LHCN-M2 (cell line): Measurements from ENCODE around the gene FAAP24. TPM values are rescaled to one million over a fixed set of nuclear protein-coding genes. Genes with fewer than 3 reads are reported as not detected.
"Not testable (repeated sequence)": the region's sequence is repeated elsewhere in the genome, so short reads cannot be mapped to it uniquely, and the experiment has no call there.

Experiments used
- DNase-seq: peaks from one replicate; pipeline ENCODE4 v3.0.0-alpha.2; 2012; ENCODE audit warnings: low read depth
- polyA plus RNA-seq: library from polyadenylated mRNA; unstranded; fragments of >200 nt; gene quantifications from one replicate; pipeline ENCODE4 v1.2.1, GENCODE V29; 2012; ENCODE audit warnings: missing spikeins
- total RNA-seq: library from RNA; depleted of rRNA; stranded (reverse); fragments of >200 nt; gene quantifications from 2 replicates; pipeline ENCODE4 v1.2.3, GENCODE V29; 2014; rRNA removed

FAAP24 gene, protein sequence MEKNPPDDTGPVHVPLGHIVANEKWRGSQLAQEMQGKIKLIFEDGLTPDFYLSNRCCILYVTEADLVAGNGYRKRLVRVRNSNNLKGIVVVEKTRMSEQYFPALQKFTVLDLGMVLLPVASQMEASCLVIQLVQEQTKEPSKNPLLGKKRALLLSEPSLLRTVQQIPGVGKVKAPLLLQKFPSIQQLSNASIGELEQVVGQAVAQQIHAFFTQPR
- 7.1 and 8.7 TPM in 2 replicates for total RNA-seq
- 4.1 TPM for polyA plus RNA-seq

DNA sequence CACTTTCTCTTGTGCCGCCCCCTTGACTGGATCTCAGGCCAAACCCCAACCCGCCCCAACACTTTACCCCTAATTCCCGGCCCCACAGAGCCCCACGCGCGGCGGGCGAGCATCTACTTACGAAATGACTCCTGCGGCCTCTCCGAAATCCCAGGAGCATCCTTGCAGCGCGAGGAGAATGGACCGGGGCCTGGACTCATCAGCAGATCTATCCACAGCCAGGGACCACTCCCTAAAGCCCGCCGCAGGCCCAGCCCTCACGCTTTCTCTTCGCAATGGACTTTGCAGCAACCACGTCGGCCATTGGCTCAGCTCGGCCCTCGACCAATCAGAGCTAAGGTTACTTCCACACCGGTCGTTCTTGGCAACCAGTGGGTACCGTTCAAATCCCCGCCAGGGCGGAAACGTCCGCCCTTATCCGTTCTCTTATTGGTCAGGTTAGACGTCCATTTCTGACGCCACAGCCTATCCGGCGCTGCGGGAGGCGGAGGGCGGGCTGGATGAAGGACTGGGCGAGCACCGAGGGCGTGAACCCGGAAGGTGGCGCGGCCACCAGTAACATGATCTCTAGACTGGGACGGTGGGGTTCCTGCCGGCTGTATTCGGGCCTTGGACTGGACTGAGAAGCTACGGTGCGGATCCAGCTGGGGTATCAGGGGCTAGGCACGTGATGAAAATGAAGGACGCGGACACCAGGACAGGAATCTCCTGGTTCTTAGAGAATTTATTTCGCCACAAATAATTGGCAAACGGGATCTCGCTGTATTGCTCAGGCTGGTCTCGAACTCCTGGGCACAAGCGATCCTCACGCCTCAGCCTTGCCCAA, at the start of gene FAAP24, which contains the start of gene CEP89:
Gene FAAP24 (plus strand): TSS at position 528 of the 826 bp plus-strand sequence. CDS start 955 bp downstream, outside the sequence.
Gene CEP89 (minus strand): TSS at position 244 of the 826 bp plus-strand sequence. CDS start 84 bp downstream, at position 160.
- peak; percentile 99 for DNase-seq

DNA sequence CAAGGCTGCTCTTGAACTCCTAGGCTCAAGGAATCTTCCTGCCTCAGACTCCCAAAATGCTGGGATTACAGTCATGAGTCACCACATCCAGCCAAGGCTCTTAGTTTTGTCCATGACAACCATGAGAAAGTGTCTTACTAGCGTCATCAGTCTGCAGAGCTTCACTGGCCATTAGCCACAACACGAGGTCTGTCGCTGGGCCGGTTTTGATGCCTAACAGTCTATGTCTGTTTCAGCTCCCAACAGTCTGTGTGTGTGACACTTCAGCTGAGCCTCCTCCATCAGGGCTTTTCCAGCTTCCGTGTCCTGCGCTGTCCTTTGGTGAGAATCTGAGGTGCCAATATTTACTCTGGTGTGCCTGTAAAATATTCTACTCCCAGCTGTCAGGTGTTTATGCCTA, 47.8 kb upstream of the FAAP24 start:
- DNase-seq: no peak

DNA sequence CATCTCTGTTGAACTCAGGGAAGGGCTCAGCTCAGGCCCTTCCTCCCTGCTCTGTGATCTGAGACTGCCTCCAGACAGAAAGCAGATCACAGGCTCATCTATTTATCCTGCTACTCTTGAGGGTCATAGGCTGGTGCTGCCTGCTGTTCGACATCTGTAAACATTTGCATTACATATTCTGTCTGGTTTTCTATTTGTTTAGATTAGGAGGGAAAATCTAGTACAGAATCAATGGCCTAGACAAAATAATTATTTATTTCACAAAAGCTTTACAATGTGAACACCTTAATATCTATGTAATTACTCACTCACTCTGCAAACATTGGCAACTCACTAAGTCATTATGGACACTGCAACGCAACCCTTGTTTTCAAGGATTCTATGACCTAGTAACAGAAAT, 43.2 kb upstream of the FAAP24 start:
- DNase-seq: no peak

DNA sequence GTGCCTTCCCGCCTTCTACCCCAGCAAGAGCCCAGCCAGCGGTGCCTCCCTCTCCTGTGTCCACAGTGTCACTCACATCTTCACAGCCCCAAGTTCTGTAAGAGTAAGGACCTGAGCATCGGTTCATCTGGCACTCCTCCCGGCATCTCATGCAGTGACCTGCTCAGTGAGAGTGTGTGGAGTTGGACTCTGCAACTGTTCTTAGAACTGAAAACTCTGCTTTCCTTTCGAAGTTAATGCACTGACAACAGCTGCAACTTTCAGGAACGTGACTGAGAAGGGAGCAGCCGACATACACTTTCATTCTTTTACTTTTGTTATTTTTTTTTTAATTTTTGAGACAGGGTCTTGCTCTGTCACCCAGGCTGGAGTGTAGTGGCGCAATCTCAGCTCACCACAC, 41.5 kb upstream of the FAAP24 start:
- DNase-seq: no peak

DNA sequence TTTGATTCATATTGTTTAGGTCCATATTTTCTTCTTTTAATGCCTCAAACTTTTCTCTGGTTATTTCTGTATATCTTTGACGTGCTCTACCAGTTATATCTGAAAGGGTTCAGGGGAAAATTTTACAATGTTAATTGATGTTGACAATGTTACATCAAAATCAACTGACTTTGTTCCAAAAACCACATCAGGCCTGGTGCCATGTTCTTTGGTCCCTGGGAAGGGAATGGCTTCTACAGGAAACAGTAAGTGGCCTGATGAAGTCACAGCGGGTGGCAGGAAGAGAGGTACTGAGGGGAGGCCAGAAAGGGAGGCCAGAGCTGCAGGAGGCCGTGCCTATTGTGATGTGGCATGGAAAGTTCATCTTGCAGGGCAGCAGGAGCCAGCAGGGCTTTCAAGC, 38.5 kb upstream of the FAAP24 start:
- no peak for DNase-seq

DNA sequence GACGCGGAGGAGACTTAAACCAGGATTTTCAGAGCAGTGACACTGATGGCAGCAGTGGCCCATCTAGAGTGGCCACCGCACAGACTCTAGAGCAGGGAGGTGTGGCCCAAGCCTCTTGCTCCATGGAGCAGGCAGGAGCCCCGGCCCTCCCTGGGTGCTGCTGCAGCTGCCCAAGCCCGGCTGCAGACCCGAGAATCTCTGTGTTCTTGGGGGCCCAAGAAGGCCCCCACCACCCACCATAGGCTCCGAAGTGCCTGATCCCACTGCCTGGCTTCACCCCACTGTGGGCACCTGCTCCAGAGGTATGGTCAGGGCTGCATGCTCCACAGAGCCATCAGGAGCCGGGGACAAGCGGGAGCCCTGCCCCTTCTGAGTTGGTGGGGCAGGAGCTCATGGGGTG, 36.4 kb upstream of the FAAP24 start:
- DNase-seq: no peak

DNA sequence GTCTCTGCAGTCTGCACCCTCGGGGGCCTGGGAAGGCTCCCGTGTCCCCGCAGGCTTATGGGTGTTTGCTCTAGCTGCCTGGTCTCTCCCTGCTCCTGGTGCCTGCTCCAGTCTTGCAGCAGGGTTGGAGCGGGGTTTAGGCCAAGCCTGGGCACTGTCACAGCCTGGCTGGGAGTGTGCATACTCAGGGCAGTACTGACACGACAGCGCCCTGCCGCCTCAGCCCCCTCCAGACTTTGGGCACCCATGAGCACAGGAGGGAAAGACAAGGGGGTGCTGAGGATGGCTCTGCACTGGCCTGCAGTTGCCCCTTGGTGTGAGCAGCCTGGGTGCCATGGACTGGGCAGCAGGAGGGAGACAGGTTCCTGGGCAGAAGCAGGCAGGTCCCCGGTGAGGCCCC, 36.0 kb upstream of the FAAP24 start:
- no peak for DNase-seq

DNA sequence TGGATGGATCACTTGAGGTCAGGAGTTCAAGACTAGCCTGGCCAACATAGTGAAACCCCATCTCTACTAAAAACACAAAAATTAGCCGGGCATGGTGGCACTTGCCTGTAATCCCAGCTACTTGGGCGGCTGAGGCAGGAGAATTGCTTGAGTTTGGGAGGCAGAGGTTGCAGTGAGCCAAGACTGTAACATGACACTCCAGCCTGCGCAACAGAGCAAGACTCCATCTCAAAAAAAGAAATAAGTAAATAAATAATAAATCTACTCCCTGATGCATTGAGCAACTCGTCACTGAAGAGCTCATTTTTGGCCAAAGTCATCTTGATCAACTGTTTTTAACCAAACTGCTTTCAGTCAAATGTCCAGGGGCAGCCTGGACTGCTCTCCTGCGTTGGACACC, 30.8 kb upstream of the FAAP24 start:
- not testable (repeated sequence) for DNase-seq

DNA sequence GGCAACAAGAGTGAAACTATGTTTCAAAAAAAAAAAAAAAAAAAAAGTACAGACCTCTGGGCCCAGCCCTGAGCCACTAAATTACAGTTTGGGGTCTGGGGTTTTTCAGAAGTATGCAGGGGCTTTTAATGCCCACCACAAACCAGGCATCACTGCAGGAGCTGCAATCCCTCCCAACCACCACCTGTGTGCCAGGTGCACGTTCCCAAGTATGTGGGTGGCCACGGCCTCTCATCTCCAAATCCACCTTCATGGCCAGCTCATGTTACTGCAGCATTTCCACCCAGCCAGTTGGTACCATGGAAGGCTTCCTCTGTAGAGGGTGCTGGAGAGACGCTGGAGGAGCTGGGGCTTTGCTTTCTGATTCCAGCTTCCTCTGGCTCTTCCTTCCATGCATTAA, 26.8 kb upstream of the FAAP24 start:
- no peak for DNase-seq

DNA sequence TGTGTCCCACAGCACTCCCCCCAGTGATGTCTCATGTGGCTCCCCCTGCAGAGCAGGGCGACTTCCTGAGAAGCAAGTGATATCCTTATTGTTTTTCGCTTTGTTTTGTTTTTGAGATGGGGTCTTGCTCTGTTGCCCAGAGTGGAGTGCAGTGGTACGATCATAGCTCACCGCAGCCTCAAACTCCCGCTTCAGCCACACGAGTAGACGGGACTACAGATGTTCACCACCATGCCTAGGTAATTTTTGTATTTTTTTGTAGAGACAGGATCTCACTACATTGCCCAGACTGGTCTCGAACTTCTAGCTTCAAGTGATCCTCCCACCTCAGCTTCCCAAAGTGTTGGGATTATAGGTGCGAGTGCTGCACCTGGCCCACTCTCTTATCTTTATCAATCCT, 5.3 kb upstream of the FAAP24 start:
- no peak for DNase-seq

DNA sequence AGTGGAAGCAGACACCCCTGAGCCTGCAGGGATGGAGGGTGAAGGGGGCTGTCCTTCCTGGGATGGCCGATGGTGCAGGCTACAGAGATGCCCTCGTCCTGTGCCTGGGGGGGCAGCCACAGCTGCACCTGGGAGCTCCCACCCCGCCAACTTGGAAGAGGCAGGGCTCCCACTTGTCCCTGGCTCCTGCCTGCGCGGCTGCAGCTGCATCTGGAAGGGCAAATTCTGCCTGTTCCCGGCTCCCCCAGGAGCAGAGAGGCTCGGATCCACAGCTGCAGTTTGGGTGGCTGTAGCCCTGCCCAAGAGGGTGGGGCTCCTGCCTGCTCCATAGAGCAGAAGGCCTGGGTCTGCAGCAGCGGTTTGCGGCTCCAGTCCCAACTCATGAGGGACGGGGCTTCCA, 2.5 kb upstream of the FAAP24 start:
- no peak for DNase-seq

DNA sequence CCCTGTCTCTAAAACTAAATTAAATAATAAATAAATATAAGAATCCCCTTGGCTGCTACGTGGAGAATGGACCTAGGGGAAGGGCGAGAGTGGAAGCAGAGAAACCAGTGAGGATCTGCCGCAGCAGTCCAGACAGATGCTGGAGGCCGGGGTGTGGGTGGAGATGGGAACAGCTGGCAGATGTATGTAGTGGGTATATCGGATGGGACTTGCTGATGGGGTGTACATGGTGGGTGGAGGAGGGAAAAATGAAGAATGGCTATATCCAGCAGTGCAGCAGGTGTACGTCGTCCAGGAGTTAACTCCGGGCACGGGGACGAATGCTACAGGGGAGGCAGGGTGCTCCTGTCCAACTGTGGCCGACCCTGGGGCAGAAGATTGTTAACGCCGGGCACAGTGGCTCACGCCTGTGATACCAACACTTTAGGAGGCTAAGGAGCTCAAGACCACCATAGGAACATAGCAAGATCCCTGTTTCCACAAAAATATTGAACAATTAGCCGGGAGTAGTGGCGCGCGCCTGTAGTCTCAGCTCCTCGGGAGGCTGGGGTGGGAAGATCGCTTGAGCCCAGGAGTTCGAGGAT, 938 bp upstream of the FAAP24 start:
- DNase-seq: no peak

DNA sequence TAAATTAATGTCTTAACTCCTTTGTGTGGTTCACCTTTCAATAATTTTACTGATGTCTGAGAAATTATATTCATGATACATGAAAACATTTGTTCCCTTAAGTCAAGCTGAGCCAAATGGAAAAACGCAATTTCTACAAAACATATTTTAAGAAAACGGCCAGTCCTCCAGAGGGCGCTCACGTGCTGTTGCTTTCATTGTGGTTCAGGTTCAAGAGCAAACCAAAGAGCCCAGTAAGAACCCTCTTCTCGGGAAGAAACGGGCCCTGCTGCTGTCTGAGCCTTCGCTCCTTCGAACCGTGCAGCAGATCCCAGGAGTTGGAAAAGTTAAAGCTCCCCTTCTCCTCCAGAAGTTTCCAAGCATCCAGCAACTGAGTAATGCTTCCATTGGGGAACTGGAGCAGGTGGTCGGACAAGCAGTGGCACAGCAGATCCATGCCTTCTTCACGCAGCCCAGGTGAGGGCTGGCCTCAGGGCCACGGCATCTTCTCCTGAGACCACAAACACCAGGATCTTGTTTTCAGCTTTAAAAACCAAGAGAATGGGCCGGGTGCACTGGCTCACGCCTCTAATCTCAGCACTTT, 4.3 kb downstream of the FAAP24 start:
- peak; percentile 50 for DNase-seq

DNA sequence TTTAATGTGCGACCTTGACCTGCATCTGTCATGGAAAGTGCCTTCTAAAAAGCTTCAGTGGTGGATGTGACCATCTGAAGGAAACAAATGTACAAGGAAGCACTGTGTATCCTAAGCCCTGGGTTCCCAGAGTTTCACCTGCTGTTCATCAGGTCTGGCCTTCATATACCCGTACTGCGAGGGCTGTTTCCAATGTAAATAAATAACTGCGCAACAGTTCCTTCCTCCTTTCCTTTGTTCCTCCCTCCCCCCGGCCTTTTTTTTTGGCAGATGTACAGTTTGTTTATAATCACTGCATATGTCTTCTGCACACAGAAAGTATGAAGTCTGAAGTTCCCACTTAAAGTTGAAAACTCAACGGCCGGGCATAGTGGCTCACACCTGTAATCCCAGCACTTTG, 5.2 kb downstream of the FAAP24 start:
- DNase-seq: no peak

DNA sequence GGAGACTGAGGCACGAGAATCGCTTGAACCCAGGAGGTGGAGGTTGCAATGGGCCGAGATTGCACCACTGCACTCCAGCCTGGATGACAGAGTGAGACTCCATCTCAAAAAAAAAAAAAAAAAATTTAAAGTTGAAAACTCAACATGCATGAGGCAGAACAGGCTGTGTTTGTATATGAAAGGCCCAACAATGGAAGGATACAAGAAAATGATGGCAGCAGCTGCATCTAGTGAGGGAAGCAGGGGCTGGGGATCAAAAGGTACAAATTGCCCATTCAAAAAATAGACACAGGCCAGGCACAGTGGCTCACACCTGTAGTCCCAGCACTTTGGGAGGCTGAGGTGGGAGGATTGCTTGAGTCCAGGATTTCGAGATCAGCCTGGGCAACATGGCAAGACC, 5.8 kb downstream of the FAAP24 start:
- not testable (repeated sequence) for DNase-seq

DNA sequence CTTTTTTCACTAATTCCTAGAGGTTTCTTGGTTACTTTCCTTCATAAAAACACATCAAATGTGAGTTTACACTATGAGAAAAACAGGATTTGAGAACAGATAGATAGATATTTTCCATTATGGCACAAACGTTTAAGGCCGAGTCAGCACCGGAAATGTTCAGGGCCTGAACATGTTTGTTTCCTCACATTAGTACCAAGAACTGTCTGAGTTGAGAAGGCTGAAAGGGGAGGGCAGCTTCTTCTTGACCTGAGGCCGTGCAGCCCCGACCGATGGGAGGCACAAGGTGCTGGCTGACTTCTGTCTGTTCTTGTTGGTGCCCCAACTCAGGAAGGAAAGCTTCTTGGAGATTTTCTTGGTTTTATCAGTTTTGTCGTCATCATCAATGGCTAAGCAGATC, 7.8 kb downstream of the FAAP24 start:
- not testable (repeated sequence) for DNase-seq

DNA sequence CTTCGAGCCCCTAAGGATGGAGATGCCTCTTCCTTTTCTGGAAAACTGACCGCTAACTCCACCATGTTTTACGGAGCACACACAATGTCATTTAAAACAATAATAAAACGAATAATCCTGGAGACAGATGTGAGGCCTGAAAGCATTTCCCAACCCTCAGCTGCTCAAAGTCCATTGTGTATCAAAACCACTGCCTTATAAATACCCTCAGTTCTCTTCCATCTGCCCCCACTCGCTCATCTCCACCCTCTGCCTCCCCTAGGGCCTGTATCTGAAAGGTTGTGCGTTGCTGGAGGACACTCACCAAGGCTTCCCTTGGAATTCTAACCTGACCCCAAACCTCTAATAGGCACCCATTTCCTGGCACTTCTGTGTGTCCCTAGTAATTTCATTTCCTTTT, 10.4 kb downstream of the FAAP24 start:
- not testable (repeated sequence) for DNase-seq

DNA sequence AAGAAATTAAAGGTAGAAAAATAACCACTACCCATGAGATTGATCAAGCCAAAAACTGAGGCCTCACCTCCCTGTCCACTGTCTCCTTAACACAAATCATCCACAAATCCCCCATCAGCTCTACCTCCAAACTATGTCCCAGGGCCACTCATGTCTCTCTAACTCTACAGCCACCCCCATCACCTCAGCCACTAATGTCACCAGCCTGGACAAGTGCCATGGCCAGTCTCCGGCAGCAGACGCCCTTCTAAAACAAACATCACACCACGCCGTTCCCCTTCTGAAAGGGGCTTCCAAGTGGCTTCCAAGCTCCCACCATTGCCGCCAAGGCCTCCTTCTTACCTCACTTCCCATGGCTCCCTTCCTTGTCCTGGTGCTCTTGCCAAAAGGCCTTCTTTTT, 16.2 kb downstream of the FAAP24 start:
- DNase-seq: not testable (repeated sequence)

DNA sequence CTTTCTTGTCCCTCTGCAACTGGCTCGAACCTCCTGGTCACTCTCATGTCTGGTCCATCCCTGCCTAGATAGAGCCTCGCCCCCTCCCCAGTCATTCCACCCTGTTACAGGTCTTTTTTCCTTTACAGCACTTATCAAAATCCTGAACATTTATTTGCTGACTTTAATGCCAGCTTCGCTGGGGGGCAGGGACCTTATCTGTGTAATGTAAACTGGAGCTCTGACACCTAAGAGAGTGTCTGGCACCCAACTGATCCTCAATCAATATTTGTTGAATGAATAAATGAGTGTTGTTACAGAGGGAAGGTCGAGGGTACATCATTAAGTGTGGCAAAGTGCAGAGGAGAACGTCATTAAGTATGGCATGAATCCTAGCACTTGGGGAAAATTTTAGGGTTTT, 16.7 kb downstream of the FAAP24 start:
- no peak for DNase-seq

DNA sequence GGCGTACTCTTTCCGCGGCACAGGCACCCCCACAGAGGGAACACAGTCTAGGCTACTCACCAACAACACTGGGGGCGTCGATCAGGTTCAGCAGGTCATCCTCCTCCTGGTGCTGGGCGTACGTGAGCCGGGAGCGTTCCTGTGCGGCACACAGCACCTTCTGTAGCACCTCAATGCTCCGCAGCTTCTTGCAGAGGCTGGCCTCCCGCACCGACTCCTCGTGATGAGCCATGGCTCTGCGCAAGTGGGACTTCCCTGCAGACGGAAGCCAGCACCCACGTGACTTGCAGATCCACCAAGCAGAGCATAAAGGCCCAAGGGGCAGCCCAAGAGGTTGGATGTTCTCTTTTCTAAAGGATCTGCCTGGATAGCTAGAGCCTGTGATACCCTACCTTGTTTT, 23.9 kb downstream of the FAAP24 start:
- DNase-seq: not testable (repeated sequence)

DNA sequence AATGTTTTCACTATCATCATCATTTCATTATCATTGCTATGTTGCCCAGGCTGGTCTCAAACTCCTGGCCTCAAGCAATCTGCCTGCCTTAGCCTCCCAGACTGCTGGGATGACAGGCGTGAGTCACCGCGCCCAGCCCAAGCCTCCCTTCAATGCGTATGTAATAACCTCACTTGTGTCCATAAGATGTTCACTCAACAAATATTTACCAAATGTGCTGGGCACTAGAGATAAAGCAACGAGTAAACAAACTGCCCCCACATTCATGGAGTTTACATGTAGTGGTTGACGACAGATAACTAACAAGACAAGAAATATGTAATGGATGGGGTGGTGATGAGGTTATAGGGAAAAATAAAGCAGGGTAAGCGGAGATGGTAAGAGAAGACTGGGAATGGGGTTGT, 25.0 kb downstream of the FAAP24 start:
- DNase-seq: not testable (repeated sequence)

DNA sequence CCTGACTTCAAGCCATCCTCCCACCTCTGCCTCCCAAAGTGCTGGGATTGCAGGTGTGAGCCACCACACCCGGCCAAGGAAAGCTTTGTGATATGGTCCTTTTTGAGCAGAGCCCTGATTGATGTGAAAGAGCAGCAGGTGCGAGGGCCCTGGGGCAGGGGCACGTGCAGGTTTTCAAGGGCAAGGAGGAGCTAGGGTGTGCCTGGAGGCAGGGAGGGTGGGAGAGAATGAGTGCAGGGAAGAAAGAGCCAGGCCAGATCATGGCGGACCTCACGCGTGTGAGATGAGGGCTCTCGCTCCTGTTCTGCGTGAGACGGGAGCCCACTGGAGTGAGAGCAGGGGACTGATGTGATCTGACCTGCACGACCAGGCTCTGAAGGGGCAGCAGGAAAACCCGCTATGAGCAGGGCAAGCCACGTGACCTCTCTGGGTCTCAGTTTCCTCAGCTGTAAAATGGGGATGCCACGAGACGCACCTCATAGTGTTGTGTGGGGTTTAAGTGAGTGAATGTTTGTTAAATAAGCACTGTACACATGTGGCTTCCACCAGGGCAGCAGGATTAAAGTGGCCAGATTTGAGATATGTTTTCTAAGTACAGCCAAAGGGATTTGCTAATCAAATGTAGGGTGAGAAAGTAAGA, 25.8 kb downstream of the FAAP24 start:
- DNase-seq: no peak
